8988T (cell line): ENCODE measurements around the gene DGKK.

Experiments used
- DNase-seq: peaks from one replicate; pipeline ENCODE4 v3.0.0; 2011

DGKK gene, protein sequence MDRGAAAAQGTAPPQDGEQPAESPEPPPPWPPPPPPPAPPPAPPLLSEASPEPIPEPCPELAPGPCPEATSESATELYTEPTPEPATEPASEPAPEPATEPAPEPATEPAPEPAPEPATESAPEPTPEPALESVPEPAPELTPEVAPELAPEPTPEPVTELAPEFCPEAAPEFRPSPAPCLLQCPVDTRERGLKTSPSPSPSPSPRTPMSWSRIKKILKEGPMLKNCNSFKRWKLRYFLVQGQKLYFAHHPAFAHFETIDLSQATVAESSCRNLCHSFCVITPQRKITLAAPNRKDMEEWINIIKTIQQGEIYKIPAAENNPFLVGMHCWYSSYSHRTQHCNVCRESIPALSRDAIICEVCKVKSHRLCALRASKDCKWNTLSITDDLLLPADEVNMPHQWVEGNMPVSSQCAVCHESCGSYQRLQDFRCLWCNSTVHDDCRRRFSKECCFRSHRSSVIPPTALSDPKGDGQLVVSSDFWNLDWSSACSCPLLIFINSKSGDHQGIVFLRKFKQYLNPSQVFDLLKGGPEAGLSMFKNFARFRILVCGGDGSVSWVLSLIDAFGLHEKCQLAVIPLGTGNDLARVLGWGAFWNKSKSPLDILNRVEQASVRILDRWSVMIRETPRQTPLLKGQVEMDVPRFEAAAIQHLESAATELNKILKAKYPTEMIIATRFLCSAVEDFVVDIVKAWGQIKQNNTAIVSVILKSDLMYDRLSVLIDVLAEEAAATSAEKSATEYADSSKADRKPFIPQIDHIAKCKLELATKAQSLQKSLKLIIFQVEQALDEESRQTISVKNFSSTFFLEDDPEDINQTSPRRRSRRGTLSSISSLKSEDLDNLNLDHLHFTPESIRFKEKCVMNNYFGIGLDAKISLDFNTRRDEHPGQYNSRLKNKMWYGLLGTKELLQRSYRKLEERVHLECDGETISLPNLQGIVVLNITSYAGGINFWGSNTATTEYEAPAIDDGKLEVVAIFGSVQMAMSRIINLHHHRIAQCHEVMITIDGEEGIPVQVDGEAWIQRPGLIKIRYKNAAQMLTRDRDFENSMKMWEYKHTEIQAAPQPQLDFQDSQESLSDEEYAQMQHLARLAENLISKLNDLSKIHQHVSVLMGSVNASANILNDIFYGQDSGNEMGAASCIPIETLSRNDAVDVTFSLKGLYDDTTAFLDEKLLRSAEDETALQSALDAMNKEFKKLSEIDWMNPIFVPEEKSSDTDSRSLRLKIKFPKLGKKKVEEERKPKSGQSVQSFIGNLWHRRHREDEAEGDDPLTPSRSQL

DNA sequence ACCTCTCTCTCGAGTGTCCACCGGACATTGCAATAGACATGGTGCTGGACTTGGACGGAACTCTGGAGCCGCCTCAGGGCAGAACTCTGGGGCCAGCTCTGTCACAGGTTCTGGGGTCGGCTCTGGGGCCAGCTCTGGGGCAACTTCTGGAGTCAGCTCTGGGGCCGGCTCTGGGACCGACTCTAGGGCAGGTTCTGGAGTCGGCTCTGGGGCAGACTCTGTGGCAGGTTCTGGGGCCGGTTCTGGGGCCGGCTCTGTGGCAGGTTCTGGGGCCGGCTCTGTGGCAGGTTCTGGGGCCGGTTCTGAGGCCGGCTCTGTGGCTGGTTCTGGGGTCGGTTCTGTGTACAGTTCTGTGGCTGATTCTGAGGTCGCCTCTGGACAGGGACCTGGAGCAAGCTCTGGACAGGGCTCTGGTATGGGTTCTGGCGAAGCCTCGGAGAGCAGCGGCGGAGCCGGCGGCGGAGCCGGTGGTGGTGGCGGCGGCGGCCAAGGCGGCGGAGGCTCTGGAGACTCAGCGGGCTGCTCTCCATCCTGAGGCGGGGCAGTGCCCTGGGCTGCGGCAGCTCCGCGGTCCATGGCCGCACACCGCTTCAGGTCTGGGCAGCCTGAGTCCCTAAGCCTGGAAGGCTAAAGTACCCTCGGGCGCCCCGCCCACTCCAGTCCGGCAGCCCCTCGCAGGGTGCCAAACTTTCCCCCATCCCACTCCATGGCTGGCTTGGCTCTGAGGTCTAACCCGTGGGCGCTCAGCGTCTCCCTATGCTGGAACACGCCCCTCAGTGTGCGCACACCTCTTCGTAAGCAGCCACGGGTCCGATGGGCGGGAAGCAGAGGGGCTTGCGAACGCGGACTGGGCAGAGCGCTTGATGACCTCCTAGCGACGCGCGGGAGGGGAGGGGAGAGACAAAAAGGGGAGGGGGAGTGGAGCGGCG, at the start of gene DGKK:
DGKK (minus strand) TSS at position 723 of the 929 bp plus-strand sequence; CDS start at position 576, 147 bp downstream.
- DNase-seq = no peak

DNA sequence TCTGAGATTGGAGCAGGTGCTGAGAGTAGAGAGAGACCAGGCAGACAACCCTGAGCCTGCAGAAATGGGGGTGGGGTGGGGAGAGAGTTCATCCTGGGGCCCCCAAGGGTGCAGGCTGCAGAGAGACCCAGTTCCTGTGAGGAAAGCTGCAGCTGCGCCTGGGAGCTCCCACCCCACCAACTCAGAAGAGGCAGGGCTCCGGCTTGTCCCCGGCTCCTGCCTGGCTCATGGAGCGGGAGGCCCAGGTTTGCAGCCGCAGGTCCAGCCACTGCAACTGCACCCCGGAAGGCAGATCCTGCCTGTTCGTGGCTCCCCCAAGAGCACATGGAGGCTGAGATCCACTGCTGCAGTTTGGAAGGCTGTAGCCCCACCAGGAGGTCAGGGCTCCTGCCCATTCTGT, 44.2 kb upstream of the DGKK start:
- no peak for DNase-seq

- DNase-seq = no peak
Measured at GRCh38 chrX:50497114-50497513, 26.5 kb upstream of the DGKK start.

DNA sequence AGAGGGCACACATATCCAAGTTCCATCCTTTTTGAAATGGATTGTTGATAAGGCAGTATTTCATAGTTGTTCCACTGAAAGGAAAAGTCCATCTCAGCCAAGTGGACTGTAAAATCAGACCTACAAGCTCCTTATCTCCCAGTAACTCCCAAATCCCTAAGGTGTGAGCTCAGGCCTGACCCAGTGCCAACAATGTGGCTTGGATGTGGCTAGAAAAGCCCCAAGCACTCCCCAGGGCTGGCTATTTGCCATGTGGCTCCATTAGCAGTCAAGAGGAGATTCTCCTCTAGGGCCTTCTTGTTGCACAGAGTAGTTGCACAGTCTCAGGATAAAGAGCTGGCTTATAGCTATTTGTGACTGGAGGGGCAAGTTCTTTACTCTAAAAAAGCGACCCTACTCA, 25.0 kb upstream of the DGKK start:
- DNase-seq = no peak

DNA sequence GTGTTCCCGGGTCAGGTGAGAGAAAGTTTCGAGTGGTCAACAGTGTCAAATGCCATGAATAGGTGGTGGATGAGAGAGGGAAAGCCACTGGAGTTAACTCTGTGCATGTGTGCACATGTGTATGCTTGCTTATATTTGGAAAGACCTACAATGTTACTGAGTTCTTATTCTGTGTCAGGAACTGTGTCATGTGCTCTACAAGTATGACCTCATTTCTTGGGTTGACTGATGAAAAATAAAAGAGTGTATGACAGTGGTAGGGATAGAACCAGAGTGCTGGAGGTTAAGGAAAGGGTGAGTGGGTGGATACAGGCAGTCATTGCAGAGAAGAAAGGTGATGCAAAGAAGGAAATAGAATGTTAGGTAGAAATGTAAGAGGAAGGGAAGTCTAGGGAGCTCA, 22.1 kb upstream of the DGKK start:
- no peak for DNase-seq

- no peak for DNase-seq
Measured at GRCh38 chrX:50484662-50485061, 14.0 kb upstream of the DGKK start.

- DNase-seq = no peak
Measured at GRCh38 chrX:50483283-50483682, 12.7 kb upstream of the DGKK start.

DNA sequence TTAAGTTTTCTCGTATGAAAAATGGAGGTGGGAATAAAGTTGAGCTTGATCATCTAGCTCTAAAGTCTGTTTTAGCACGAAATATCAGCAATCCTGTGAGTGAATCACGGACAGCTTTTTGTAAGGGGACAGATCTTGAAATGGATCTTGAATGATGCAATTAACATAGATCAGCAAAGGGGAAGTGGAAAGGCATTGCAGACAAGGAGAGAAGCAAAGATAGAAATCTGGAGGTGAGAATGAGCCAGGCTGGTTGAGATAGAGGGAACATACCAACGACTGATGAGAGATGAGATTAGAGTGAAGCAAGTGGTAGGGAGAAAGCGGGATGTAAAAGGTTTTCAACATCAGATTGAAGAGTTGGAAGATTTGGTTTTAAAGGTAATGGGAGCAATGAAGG, 4.6 kb upstream of the DGKK start:
- no peak for DNase-seq

- DNase-seq = no peak
Measured at GRCh38 chrX:50471390-50471789, 765 bp upstream of the DGKK start.

GRCh38 chrX:50469206-50469605, 1.4 kb downstream of the DGKK start:
- no peak for DNase-seq

DNA sequence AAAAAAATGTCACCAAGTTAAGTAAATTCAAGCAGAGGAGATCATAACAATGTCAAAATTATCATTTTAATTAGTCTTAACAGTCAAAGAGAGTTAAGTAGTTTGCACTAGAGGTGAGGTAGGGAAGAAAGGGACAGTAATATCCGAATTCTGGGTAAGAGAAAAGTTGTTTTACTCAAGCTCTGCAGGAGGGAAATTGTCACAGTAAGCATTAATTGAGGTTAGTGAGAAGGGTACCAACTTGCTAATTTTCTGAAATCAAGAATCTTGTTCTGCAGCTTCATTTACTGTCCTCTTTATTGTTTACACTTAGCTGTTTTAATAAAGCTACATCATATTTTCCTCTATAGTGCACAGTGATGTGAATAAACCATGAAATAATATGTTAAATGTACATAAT, 11.0 kb downstream of the DGKK start:
- no peak for DNase-seq

DNA sequence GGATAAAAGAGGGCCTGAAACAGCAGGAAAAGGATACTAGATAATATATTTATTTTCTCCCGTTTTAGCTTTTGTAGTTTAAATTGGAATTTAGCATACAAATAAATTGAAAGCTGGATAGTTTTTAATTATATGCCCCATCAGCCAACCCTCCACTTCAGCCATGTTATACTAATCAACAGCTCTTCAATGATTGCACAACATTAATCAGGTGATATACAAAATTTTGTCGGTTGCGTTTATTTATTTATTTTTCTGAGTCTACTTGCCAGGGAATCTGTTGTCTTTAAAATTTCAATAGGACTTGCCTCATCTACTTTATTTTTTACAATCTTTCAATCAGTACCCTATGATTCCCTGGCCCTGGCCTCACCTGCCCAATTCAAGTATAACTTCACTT, 12.1 kb downstream of the DGKK start:
- no peak for DNase-seq

DNA sequence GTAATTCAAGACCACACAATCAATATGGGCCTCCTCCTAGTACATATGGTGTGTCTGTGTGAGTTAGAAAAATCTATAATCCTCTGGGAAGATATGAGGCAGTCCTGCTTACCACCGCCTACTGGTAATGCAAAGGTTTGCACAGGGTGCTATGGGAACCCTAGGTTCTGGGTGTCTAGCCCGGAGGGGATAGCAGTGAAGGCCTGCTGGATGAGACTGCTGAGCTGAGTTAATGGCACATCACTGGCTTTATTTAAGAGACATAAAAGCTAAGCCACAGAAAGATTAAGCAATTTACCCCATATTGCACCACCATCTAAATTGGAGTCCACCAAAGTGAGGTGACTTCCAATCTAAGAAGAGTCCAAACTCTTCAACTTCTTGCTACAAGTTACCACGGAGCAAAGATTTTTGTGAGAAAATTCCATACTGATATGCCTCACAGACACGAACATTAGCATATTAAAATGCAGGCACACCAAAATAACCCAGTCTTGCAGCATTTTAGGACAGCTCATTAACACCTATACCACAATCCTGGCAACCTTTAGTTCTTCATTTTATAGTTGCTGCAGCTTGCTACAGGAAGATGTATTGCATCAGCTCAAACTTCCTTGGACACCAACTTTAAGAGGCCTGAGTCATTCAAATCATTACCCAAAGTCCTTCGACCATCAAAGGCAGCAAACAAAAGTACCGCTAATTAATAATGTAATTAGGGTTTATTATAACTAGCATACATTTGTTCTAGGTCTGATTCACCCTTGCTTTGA, 13.7 kb downstream of the DGKK start:
- no peak for DNase-seq

- no peak for DNase-seq
Measured at GRCh38 chrX:50452782-50453181, 17.8 kb downstream of the DGKK start.

DNA sequence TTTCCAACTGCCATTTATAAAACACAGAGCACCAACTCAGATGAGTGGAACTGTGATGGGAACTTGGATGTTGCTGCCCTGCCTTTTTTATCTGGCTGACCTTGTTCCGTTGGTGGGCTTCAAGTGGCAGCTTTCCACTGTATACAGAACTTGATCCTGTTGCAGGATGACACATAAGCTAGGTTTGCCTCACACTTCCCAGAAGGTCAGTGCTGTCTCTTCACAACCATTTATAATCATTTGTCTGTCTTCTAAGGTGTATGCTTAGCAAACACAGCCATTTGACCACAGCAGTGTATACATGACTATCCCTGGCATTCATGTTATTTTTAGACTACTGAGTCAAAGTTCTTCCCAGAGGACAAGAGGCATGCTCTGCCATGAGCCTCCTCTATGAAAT, 20.3 kb downstream of the DGKK start:
- no peak for DNase-seq

- DNase-seq = no peak
Measured at GRCh38 chrX:50448565-50448964, 22.1 kb downstream of the DGKK start.

GRCh38 chrX:50447535-50447934, 23.1 kb downstream of the DGKK start:
- DNase-seq = no peak

GRCh38 chrX:50442426-50443116, 28.1 kb downstream of the DGKK start:
- no peak for DNase-seq

DNA sequence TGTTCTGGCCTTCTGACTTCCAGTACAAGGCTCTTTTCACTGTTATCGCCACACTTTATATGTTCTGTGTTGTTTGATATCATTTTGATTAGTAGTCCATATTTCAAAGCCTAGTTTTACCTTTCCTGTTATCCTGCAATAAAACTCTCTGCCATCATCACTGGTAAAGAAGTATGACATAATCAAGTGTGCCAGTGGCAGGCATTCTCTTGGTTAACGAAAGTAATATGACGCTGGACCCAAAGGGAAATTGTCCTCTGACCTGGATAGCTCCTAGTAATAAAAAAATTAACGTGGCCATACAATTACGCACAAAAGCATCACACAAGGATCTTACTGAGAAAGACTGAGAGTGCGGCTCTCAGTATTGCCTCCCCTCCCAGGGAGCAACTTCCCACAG, 33.8 kb downstream of the DGKK start:
- DNase-seq = no peak

GRCh38 chrX:50432829-50433289, 37.8 kb downstream of the DGKK start:
- no peak for DNase-seq

- DNase-seq = no peak
Measured at GRCh38 chrX:50431623-50432022, 39.0 kb downstream of the DGKK start.
